IMR-90 (cell line): ENCODE data around the gene LHFPL3. TPM values are rescaled to one million over a fixed set of nuclear protein-coding genes. Genes with fewer than 3 reads are reported as not detected.

Source experiments
- ATAC-seq: fragments of 200-7000 bp; cut with Tn5 transposase; 2 replicates; pipeline ENCODE4 v1.9.1; 2020; ENCODE audit warnings: low read depth, mild to moderate bottlenecking, moderate library complexity
- BruUV-seq: library from RNA; stranded (reverse); fragments of 400-500 nt; replicated peaks from 2 replicates; lab custom pipeline; 2021; lab: Mats Ljungman, UMichigan
- CTCF ChIA-PET: fragments of 300-600 bp; formaldehyde crosslinking; extraction: SDS; loops from one replicate; lab custom pipeline; 2021; ENCODE audit warnings: antibody characterized with exemption; lab: Yijun Ruan, JAX
- POLR2A ChIA-PET: fragments of 300-600 bp; sonication (Branson Sonifier 250); formaldehyde crosslinking; loops from one replicate; lab custom pipeline; 2022; ENCODE audit warnings: antibody characterized with exemption; ENCODE audit not compliant: unreplicated experiment; lab: Charles Lee
- DNase-seq: peaks from one replicate; pipeline ENCODE4 v3.0.0; 2013
- H2AFZ ChIP-seq: replicated peaks from 2 replicates; pipeline ENCODE3; 2013; ENCODE audit warnings: low read length, mild to moderate bottlenecking; ENCODE audit not compliant: poor library complexity
- H2AK5ac ChIP-seq: 2 replicates; pipeline ENCODE4 v1.6.1; 2013; ENCODE audit warnings: low read depth, low read length, inconsistent platforms
- H2AK9ac ChIP-seq: replicated peaks from 2 replicates; pipeline ENCODE3; 2013; ENCODE audit warnings: mild to moderate bottlenecking, low read depth, low read length, moderate library complexity; ENCODE audit not compliant: poor library complexity
- H2BK120ac ChIP-seq: 2 replicates; pipeline ENCODE4 v1.6.1; 2013; ENCODE audit warnings: low read depth, low read length, inconsistent platforms
- H2BK15ac ChIP-seq: 3 replicates; pipeline ENCODE4 v1.6.1; 2013; ENCODE audit warnings: low read depth, low read length, inconsistent platforms
- H2BK20ac ChIP-seq: 2 replicates; pipeline ENCODE4 v1.6.1; 2013; ENCODE audit warnings: low read depth, mild to moderate bottlenecking, inconsistent platforms, low read length, moderate library complexity
- H2BK5ac ChIP-seq: 2 replicates; pipeline ENCODE4 v1.6.1; 2013; ENCODE audit warnings: mild to moderate bottlenecking, low read depth, low read length, inconsistent platforms; ENCODE audit not compliant: poor library complexity, severe bottlenecking
- H3K14ac ChIP-seq: replicated peaks from 2 replicates; pipeline ENCODE4 v1.6.1; 2013; ENCODE audit warnings: low read depth, low read length, inconsistent platforms
- H3K18ac ChIP-seq: 2 replicates; pipeline ENCODE4 v1.6.1; 2013; ENCODE audit warnings: low read depth, low read length, control low read depth
- H3K23ac ChIP-seq: 2 replicates; pipeline ENCODE4 v1.6.1; 2013; ENCODE audit warnings: low read depth, low read length, inconsistent platforms
- H3K27ac ChIP-seq: 2 replicates; pipeline ENCODE4 v1.5.1; 2013; ENCODE audit warnings: mild to moderate bottlenecking, control low read depth, low read length; ENCODE audit not compliant: insufficient read depth
- H3K27me3 ChIP-seq: 2 replicates; pipeline ENCODE4 v1.6.1; 2013; ENCODE audit warnings: low read length; ENCODE audit not compliant: control insufficient read depth, insufficient read depth
- H3K36me3 ChIP-seq: 2 replicates; pipeline ENCODE4 v1.6.1; 2013; ENCODE audit warnings: low read length, mixed read lengths; ENCODE audit not compliant: control insufficient read depth, insufficient read depth
- H3K4ac ChIP-seq: 2 replicates; pipeline ENCODE4 v1.6.1; 2013; ENCODE audit warnings: low read depth, low read length, inconsistent platforms
- H3K4me1 ChIP-seq: 2 replicates; pipeline ENCODE4 v1.6.1; 2013; ENCODE audit warnings: low read length, mixed read lengths; ENCODE audit not compliant: control insufficient read depth, insufficient read depth
- H3K4me2 ChIP-seq: 2 replicates; pipeline ENCODE4 v1.6.1; 2013; ENCODE audit warnings: low read depth, mild to moderate bottlenecking, control low read depth, low read length, moderate library complexity
- H3K4me3 ChIP-seq: 2 replicates; pipeline ENCODE4 v1.5.1; 2013; ENCODE audit warnings: low read depth, mild to moderate bottlenecking, control low read depth, low read length, moderate library complexity; ENCODE audit not compliant: insufficient read depth
- H3K56ac ChIP-seq: 2 replicates; pipeline ENCODE4 v1.6.1; 2013; ENCODE audit warnings: low read length, inconsistent platforms; ENCODE audit not compliant: insufficient read depth; ENCODE audit errors: extremely low read depth
- H3K79me1 ChIP-seq, 2 experiments: 2 replicates each; pipeline ENCODE4 v1.6.1; 2013; ENCODE audit warnings: low read length in 2 of 2, inconsistent platforms in 1 of 2, low read depth in 1 of 2
- H3K9ac ChIP-seq: 2 replicates; pipeline ENCODE4 v1.6.1; 2013; ENCODE audit warnings: low read depth, low read length, control low read depth
- H3K9me1 ChIP-seq: 2 replicates; pipeline ENCODE4 v1.6.1; 2013; ENCODE audit warnings: low read length, inconsistent platforms; ENCODE audit not compliant: insufficient read depth
- H3K9me3 ChIP-seq: 2 replicates; pipeline ENCODE4 v1.6.1; 2013; ENCODE audit warnings: low read length; ENCODE audit not compliant: control insufficient read depth, insufficient read depth
- H4K20me1 ChIP-seq: 2 replicates; pipeline ENCODE4 v1.6.1; 2013; ENCODE audit warnings: low read length, inconsistent platforms; ENCODE audit not compliant: insufficient read depth
- H4K5ac ChIP-seq: 2 replicates; pipeline ENCODE4 v1.6.1; 2013; ENCODE audit warnings: mild to moderate bottlenecking, low read depth, low read length, control low read depth
- H4K8ac ChIP-seq, 2 experiments: 2 replicates each; pipeline ENCODE4 v1.6.1; 2013; ENCODE audit warnings: low read depth in 2 of 2, low read length in 2 of 2, control low read depth in 1 of 2, inconsistent platforms in 1 of 2
- H4K91ac ChIP-seq: 2 replicates; pipeline ENCODE4 v1.6.1; 2013; ENCODE audit warnings: low read depth, low read length, inconsistent platforms; ENCODE audit not compliant: insufficient read depth
- BHLHE40 ChIP-seq: fragments of 150-350 bp; IDR thresholded peaks from 2 replicates; pipeline ENCODE4 v1.6.1; 2016; ENCODE audit warnings: mild to moderate bottlenecking, low read depth, low read length
- CEBPB ChIP-seq: IDR thresholded peaks from 2 replicates; pipeline ENCODE4 v1.6.1; 2012; ENCODE audit warnings: low read depth, low read length, improper control_type of control experiment
- CHD1 ChIP-seq: IDR thresholded peaks from 2 replicates; pipeline ENCODE4 v1.6.1; 2012; ENCODE audit warnings: low read depth, low read length, improper control_type of control experiment
- FOS ChIP-seq: fragments of 150-350 bp; IDR thresholded peaks from 2 replicates; pipeline ENCODE4 v1.6.1; 2016; ENCODE audit warnings: low read depth, low read length
- MAFK ChIP-seq: IDR thresholded peaks from 2 replicates; pipeline ENCODE4 v1.6.1; 2012; ENCODE audit warnings: low read depth, low read length, improper control_type of control experiment
- MAZ ChIP-seq: IDR thresholded peaks from 2 replicates; pipeline ENCODE4 v1.6.1; 2012; ENCODE audit warnings: low read depth, mild to moderate bottlenecking, low read length, improper control_type of control experiment, moderate library complexity, borderline replicate concordance
- MXI1 ChIP-seq: IDR thresholded peaks from 2 replicates; pipeline ENCODE4 v1.6.1; 2012; ENCODE audit warnings: low read depth, mild to moderate bottlenecking, low read length, moderate library complexity, borderline replicate concordance
- NFE2L2 ChIP-seq: fragments of 150-350 bp; IDR thresholded peaks from 2 replicates; pipeline ENCODE4 v1.6.1; 2016; ENCODE audit warnings: low read depth, mild to moderate bottlenecking, low read length
- RAD21 ChIP-seq: IDR thresholded peaks from 2 replicates; pipeline ENCODE4 v1.6.1; 2012; ENCODE audit warnings: low read length, improper control_type of control experiment
- RCOR1 ChIP-seq: IDR thresholded peaks from 2 replicates; pipeline ENCODE4 v1.6.1; 2012; ENCODE audit warnings: mild to moderate bottlenecking, low read length, improper control_type of control experiment; ENCODE audit not compliant: insufficient replicate concordance
- RFX5 ChIP-seq: IDR thresholded peaks from 2 replicates; pipeline ENCODE4 v1.8.0; 2012; ENCODE audit warnings: low read depth, mild to moderate bottlenecking, low read length, moderate library complexity
- SMC3 ChIP-seq: fragments of 150-350 bp; IDR thresholded peaks from 2 replicates; pipeline ENCODE4 v1.6.1; 2016; ENCODE audit warnings: low read depth, mild to moderate bottlenecking, antibody characterized with exemption, low read length, moderate library complexity
- WGBS, 2 experiments: methylation state at CpG; one replicate each; pipeline versions ENCODE4 v1.1.5 to v1.1.7; 2013; ENCODE audit warnings: missing lambda C conversion rate in 2 of 2; ENCODE audit not compliant: insufficient read length in 1 of 2; ENCODE audit errors: extremely low coverage in 2 of 2; 5-methylcytosine and 5-hydroxymethylcytosine counted together
- dilution Hi-C: fragments of 300-500 bp; cut with HindIII; formaldehyde crosslinking; loops from one replicate; pipeline ENCODE4 v1.14.3; 2018; ENCODE audit warnings: low sequenced_read_pairs; ENCODE audit not compliant: unreplicated experiment
- in situ Hi-C: fragments of 300-500 bp; cut with MboI; formaldehyde crosslinking; loops from 3 replicates; pipeline ENCODE4 v1.14.3; 2019; ENCODE audit warnings: low sequenced_read_pairs, inconsistent platforms, mixed read lengths
- intact Hi-C: fragments of 100-400 bp; cut with micrococcal nuclease; formaldehyde crosslinking; loops from 2 replicates; pipeline ENCODE4 v1.10.0; 2022
- polyA plus RNA-seq, 3 experiments: library from polyadenylated mRNA; depleted of rRNA; stranded (reverse); fragments of >200 nt; gene quantifications; 2 replicates each; pipeline ENCODE4 v1.2.3, GENCODE V29; 2012; ENCODE audit warnings: low replicate concordance in 1 of 3
- total RNA-seq: library from RNA; depleted of rRNA; stranded (reverse); fragments of >200 nt; gene quantifications from 2 replicates; pipeline ENCODE4 v1.2.3, GENCODE V29; 2012
- TF ChIP-seq, protein P1 (sequence below): fragments of 150-350 bp; IDR thresholded peaks from 2 replicates; pipeline ENCODE4 v1.6.1; 2016; ENCODE audit warnings: low read depth, mild to moderate bottlenecking, low read length, moderate library complexity, borderline replicate concordance
- TF ChIP-seq, protein P2 (sequence below): conservative IDR thresholded peaks from 2 replicates; pipeline ENCODE4 v1.5.1; 2012; ENCODE audit warnings: mild to moderate bottlenecking, low read depth, low read length, improper control_type of control experiment
- TF ChIP-seq, protein P3 (sequence below): fragments of 150-350 bp; IDR thresholded peaks from 2 replicates; pipeline ENCODE4 v1.6.1; 2017; ENCODE audit warnings: mild to moderate bottlenecking, antibody characterized with exemption, low read length, low read depth

LHFPL3 gene
- total and polyA plus RNA-seq, 2 of the 4 experiments (the other 2 are of a cell fraction): not detected

DNA sequence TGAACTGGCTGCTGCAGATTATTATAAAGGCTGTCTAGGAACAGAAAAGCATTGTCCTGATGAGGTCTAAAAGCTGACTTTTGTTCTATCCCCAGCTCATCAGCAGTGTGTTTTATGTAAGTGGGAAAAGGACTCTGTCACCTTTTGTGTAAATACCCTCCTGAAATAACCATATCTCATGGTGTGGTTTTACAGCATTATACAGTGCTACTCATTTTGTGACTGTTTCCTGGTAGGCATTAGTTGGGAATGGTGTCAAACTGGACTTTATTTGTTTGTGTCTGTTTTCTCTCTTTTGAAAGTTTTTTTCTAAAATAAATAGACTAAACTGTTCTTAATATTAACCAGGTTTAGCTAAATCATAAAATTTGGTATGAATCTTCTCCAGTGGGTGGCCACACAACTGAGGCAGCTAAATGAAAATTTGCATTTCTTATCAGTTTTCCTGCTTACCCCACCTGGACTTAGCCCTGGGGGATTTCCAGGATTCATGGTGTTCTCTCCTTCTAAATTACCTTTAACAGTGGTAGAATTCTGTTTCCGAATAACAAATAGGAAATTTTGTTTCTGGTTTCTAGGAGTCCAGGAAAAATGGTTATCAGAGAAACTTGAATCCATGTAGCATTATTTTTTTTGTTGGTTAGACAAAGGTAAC, 140.9 kb downstream of the LHFPL3 start:
- Histone ChIP-seq H3K9me3 (no peaks in the 10 kb centered on the region), H3K56ac (no peak overlapping the region), H4K91ac (no peak overlapping the region), H3K4me2 (no peak overlapping the region), H3K4me1 (no peaks in the 10 kb centered on the region), H2BK20ac (no peak overlapping the region), H3K23ac (no peak overlapping the region), H4K5ac (no peak overlapping the region), H4K20me1 (no peaks in the 10 kb centered on the region), H3K36me3 (no peaks in the 10 kb centered on the region), H3K9me1 (no peaks in the 10 kb centered on the region), H3K4ac (no peak overlapping the region), H3K18ac (no peak overlapping the region), H3K14ac (no peak overlapping the region), H2BK120ac (no peak overlapping the region), H3K79me1 (no peaks in the 10 kb centered on the region), H2AFZ (no peak overlapping the region), H3K9ac (no peak overlapping the region), H2BK5ac (no peak overlapping the region), H3K4me3 (no peak overlapping the region), H2AK5ac (no peak overlapping the region), H2BK15ac (no peak overlapping the region), H4K8ac (no peak overlapping the region), H3K27ac (no peak overlapping the region), H2AK9ac (no peak overlapping the region), H3K27me3 (no peaks in the 10 kb centered on the region)
- intact Hi-C loops: no loop called here
- ChIA-PET CTCF (no interaction called here), POLR2A (no interaction called here)
- TF ChIP-seq RFX5: no peak
- no peak for TF ChIP-seq CHD1
- no peak for TF ChIP-seq RAD21
- TF ChIP-seq MXI1: no peak
- TF ChIP-seq BHLHE40: no peak
- no peak for TF ChIP-seq MAFK
- TF ChIP-seq SMC3: no peak
- TF ChIP-seq, protein P1, sequence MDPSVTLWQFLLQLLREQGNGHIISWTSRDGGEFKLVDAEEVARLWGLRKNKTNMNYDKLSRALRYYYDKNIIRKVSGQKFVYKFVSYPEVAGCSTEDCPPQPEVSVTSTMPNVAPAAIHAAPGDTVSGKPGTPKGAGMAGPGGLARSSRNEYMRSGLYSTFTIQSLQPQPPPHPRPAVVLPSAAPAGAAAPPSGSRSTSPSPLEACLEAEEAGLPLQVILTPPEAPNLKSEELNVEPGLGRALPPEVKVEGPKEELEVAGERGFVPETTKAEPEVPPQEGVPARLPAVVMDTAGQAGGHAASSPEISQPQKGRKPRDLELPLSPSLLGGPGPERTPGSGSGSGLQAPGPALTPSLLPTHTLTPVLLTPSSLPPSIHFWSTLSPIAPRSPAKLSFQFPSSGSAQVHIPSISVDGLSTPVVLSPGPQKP: no peak
- no peak for TF ChIP-seq MAZ
- TF ChIP-seq FOS: no peak
- TF ChIP-seq NFE2L2: no peak
- TF ChIP-seq, protein P2, sequence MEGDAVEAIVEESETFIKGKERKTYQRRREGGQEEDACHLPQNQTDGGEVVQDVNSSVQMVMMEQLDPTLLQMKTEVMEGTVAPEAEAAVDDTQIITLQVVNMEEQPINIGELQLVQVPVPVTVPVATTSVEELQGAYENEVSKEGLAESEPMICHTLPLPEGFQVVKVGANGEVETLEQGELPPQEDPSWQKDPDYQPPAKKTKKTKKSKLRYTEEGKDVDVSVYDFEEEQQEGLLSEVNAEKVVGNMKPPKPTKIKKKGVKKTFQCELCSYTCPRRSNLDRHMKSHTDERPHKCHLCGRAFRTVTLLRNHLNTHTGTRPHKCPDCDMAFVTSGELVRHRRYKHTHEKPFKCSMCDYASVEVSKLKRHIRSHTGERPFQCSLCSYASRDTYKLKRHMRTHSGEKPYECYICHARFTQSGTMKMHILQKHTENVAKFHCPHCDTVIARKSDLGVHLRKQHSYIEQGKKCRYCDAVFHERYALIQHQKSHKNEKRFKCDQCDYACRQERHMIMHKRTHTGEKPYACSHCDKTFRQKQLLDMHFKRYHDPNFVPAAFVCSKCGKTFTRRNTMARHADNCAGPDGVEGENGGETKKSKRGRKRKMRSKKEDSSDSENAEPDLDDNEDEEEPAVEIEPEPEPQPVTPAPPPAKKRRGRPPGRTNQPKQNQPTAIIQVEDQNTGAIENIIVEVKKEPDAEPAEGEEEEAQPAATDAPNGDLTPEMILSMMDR: no peak
- TF ChIP-seq CEBPB: no peak
- TF ChIP-seq RCOR1: no peak
- TF ChIP-seq, protein P3, sequence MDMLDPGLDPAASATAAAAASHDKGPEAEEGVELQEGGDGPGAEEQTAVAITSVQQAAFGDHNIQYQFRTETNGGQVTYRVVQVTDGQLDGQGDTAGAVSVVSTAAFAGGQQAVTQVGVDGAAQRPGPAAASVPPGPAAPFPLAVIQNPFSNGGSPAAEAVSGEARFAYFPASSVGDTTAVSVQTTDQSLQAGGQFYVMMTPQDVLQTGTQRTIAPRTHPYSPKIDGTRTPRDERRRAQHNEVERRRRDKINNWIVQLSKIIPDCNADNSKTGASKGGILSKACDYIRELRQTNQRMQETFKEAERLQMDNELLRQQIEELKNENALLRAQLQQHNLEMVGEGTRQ: no peak
- WGBS, 2 experiments: no CpG with 5 or more reads among the region's 1 CpG
- no TSS peak for BruUV-seq
- DNase-seq: no peak
- dilution Hi-C loops: no loop called here
- in situ Hi-C loops: no loop called here
- ATAC-seq: no peak
